ENCODE measurements around the gene ADAM8. TPM values are rescaled to one million over a fixed set of nuclear protein-coding genes. Genes with fewer than 3 reads are reported as not detected.

Gene ADAM8
- total and polyA plus RNA-seq, 10 of the 15 experiments (the other 5 are each of a cell fraction or from before 2014, with no cell fraction given): 0.37 to 92.7 (median 21.7) TPM

GRCh38 chr10:133306097-133306476 is 29.4 kb upstream of the ADAM8 start (continued):
- TF ChIP-seq CEBPZ (IDR thresholded peaks at IDR 0.05; ENCODE audit: low read depth, low read length) (no peak), PBX3 (IDR thresholded peaks at IDR 0.05; ENCODE audit: insufficient replicate concordance, low read depth, low read length) (no peak), MAX (IDR thresholded peaks at IDR 0.05; ENCODE audit: low read depth, low read length) (no peak), POLR2AphosphoS5 (IDR thresholded peaks at IDR 0.05; ENCODE audit: low read length) (peak; percentile 15; the same call in 1 of the 2 replicates), BCL3 (IDR thresholded peaks at IDR 0.05; ENCODE audit: borderline replicate concordance, insufficient read depth, low read depth, low read length, poor library complexity, severe bottlenecking) (no peak), RELB (IDR thresholded peaks at IDR 0.05; ENCODE audit: low read depth) (0 out of 2 replicates have a peak, but pooled peaks have one; percentile 2), GATAD2B (conservative IDR thresholded peaks at IDR 0.05; ENCODE audit: low read depth) (no peak)
